ENCODE data around the gene DCBLD1.
"Not testable (repeated sequence)": the region's sequence is repeated elsewhere in the genome, so short reads cannot be mapped to it uniquely, and the experiment has no call there.

DCBLD1 gene

DNA sequence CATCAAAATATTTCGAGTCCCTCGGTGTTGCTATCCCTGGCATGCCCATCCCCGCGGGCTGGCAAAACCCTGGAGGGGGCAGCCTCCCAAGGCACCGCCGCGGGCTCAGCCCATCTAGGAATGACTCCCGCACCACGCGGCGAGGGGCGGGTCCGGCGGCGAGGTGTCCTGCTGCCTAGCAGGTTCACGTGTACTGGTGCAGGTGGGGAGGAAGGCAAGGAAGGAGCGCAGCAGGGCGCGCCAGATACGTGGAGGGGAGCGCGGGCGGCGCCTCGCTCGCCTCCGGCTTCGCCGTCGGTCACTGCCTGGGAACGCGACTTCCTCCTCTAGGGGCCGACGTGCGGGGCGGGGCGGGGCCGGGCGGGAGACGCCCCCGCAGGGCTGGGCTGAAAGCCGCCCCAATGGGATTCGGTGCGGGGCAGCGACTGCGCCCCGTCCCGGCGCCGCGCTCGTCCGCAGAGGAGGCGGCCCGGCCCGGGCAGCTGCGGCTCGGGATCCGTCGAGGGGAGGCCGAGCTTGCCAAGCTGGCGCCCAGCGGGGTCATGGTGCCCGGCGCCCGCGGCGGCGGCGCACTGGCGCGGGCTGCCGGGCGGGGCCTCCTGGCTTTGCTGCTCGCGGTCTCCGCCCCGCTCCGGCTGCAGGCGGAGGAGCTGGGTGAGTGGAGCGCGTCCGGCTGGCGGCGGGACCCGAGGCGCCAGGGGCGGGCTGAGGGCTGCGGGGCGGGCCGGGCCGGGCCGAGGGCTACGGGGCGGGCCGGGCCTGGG lies at the start of gene DCBLD1:
Gene DCBLD1 (plus strand): TSS at position 435 of the 764 bp plus-strand sequence. CDS start 108 bp downstream, at position 543.
- Mint-ChIP-seq H3K27me3 (peaks cover 37% of the 10 kb centered on the region), H3K27ac (no peak within 1 kb of the TSS), H3K9me3 (no peaks in the 10 kb centered on the region), H3K4me1 (peaks cover 15% of the 10 kb centered on the region), H3K4me3 (peak within 1 kb of the TSS; percentile 96), H3K36me3 (peaks cover 2% of the 10 kb centered on the region)

DNA sequence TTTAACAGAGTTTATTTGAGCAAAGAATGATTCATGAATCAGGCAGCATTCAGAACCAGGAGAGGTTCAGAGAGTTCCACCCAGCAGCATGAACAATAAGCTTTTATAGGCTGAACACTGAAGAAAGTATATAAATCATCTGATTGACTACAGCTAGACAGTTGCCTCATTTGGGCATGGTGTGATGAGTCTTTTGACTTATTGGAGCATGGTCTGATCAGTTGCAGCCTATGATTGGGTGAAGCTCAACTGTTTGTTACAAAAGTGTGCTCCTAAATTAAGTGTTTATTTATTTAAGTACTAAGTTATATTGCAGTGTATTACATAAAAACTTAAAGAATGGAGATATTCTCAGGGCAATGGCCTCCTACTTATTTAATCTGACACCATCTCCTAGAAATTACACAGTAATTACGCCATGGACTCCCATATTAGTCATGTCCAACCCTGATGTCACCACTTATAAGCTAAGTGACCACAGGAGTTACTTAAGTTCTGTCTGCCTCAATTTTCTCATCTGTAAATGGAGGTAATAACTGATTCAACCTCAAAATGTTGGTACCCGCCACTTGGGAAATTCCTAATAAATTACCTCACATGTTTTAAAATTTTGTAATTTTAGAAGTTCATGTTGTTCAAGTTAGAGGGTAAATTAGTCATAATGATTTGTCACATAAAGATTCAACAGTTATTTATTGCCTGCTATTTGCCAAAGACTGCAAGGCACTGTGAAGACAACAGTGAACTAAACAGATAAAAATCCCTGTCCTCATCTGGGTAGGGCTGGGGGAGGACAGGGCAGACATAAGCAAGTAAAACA lies 41.6 kb upstream of the DCBLD1 start:
- no peaks in the 10 kb centered on the region for H3K36me3 Mint-ChIP-seq
- peaks cover 31% of the 10 kb centered on the region for H3K27me3 Mint-ChIP-seq
- no peaks in the 10 kb centered on the region for H3K9me3 Mint-ChIP-seq
- no peaks in the 10 kb centered on the region for H3K4me1 Mint-ChIP-seq
- H3K4me3 Mint-ChIP-seq: no peak overlapping the region
- H3K27ac Mint-ChIP-seq: no peak overlapping the region

DNA sequence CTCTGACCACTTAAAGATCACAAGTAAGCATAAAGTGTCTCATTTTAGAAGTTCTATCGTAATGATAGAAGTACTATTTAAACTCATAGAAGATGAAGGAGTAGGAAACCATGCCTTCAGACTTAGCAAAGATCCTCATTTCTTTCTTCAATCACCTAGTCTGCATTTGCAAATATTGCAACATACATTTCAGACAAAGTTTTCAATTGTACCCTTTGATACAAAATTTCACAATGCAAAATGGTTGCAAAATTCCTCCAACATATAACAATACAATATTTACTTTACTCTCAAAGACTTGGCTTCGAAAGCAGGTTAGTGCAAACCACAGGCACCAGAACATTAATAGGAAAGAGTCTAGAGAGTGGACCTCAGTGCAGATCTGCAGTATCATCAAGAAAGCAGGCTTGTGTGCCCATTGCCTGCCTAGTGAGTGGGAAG lies 40.6 kb upstream of the DCBLD1 start:
- Mint-ChIP-seq H3K4me1 (no peaks in the 10 kb centered on the region), H3K27ac (no peak overlapping the region), H3K27me3 (peaks cover 29% of the 10 kb centered on the region), H3K9me3 (no peaks in the 10 kb centered on the region), H3K36me3 (no peaks in the 10 kb centered on the region), H3K4me3 (no peak overlapping the region)

DNA sequence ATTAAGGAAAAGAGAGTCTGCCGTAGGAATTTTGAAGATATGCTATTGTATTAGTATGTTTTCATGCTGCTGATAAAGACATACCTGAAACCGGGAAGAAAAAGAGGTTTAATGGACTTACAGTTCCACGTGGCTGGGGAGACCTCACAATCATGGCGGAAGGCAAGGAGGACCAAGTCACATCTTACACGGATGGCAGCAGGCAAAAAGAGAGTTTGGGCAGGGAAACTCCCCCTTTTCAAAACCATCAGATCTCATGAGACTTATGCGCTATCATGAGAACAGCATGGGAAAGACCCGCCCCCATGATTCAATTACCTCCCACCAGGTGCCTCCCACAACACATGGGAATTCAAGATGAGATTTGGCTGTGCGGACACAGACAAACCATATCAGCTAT lies 40.2 kb upstream of the DCBLD1 start:
- peaks cover 29% of the 10 kb centered on the region for H3K27me3 Mint-ChIP-seq
- H3K36me3 Mint-ChIP-seq, H3K27ac Mint-ChIP-seq, H3K4me3 Mint-ChIP-seq, H3K9me3 Mint-ChIP-seq, H3K4me1 Mint-ChIP-seq: not testable (repeated sequence)

DNA sequence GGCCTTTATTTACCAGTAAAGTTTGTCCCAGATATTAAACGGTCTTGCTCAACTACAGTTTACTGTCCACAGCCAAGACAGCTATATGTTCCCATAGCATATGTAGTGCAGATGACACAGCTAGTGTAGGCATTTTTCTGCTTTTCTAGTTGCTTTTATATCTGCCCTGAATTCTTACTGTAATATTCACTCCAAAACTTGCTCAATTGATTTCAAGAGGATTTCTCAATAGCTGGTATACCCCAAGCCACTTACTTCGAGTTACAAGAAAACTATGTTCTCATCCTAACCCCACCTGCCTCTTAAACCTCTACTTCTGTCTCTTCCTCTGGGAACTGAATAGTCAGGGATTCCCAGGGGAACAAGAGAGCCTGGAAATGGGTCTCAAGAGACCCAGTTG lies 37.9 kb upstream of the DCBLD1 start:
- Mint-ChIP-seq H3K36me3 (no peaks in the 10 kb centered on the region), H3K27ac (no peak overlapping the region), H3K27me3 (peaks cover 33% of the 10 kb centered on the region), H3K4me3 (no peak overlapping the region), H3K4me1 (no peaks in the 10 kb centered on the region), H3K9me3 (no peaks in the 10 kb centered on the region)

DNA sequence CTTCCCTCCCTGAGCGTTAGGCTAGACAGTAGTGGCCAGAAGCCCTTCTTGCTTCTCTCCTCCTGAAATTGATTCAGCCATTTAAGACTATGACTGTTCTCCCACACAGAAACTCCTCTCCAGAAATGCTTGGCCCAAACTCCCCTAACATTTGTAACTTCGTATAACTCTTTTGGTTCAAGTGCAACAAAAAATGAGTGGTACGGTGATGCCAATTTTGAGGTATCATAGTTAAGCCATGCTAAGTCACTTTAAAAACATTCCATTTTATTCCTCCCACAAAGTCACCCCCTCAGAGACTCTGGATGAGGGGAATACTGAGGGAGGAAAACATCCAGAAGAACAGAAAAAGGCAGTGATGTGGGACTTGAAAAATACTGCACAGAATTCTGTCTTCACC lies 35.6 kb upstream of the DCBLD1 start:
- Mint-ChIP-seq H3K27me3 (peaks cover 31% of the 10 kb centered on the region), H3K9me3 (no peaks in the 10 kb centered on the region), H3K36me3 (no peaks in the 10 kb centered on the region), H3K27ac (no peak overlapping the region), H3K4me1 (no peaks in the 10 kb centered on the region), H3K4me3 (no peak overlapping the region)

DNA sequence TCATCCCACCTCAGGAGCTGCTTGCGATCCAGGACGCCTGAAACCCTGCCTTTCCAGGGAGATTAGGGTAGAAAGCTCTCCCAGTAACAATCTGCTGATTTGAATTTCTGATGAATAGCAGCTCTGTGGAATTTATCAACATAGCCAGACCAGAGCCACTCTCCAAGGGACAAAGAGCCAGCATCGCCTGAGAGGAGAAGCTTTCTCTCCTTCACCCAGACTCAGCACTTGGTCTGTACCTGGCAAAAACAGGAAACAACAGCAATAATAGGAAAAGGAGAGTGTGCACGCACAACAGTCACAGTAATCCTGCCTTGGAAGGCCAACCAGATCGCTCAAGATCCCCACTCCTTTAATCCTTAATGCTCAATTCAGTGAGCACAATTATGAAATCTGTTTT lies 34.5 kb upstream of the DCBLD1 start:
- Mint-ChIP-seq H3K36me3 (no peaks in the 10 kb centered on the region), H3K4me1 (no peaks in the 10 kb centered on the region), H3K27me3 (peaks cover 22% of the 10 kb centered on the region), H3K27ac (no peak overlapping the region), H3K9me3 (no peaks in the 10 kb centered on the region), H3K4me3 (no peak overlapping the region)

DNA sequence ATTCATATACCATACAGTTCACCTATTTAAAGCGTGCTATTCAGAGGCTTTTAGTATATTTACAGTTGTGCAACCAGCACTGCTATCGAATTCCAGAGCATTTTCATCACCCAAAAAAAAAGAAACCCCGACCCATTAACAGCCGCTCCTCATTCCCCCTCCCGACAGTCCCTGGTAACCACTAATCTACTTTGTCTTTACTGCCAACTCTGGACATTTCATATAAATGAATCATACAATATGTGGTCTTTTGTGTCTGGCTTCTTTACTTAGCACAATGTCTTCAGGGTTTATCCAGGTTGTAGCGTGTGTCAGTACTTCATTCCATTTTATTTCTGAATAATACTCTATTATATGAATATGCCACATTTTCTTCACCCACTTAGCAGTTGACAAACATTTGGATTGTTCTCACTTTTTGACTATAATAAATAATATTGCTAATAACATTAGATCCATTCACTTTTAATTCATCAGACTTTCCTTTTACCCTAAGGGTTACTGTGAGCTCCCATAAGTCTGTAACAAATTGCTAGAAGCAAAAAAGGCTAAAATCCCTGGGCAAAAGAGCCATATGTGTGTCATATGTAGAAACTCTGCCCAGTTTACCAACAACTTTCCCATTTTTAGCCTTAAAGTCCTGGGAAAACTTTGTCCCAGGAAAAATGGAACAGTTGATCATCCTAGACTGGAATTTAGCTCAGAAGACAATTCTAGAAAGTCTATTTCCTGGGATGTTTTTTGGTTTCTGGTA lies 33.6 kb upstream of the DCBLD1 start:
- Mint-ChIP-seq H3K27me3 (peaks cover 20% of the 10 kb centered on the region), H3K27ac (no peak overlapping the region)

DNA sequence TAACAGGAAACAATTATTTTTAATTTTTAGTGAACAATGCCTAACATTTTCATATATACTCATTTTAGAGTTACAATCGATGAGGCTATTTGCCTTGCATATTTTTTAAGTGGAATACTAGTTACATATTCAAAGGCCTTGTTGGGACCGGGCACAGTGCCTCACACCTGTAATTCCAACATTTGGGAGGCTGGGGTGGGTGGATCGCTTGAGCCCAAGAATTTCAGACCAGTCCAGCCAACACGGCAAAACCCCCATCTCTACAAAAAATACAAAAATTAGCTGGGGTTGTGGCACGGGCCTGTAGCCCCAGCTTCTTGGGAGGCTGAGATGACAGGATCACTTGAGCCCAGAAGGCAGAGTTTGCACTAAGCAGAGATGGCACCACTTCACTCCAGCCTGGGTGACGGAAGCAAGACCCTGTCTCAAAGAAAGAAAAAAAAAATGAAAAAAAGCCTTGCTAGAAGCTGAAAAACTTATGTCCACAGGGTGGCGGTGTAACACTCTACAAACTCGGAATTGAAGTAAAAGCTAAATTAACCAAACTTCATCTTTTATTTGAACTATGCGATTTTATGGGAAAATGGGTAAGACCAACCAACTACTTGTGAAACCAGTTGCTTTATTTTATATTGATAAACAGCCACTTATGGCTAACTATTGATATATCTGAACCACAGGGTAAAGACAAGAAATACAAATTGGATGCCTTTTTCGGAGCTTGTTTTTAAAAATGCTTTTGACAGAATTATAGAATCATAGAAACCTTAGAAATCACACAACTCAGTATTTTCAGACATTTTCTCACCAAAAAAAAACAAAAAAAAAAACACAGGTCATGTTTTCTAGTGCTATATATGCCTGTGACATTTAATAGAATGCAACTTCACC lies 32.7 kb upstream of the DCBLD1 start:
- no peak overlapping the region for H3K27ac Mint-ChIP-seq
- H3K9me3 Mint-ChIP-seq: no peaks in the 10 kb centered on the region
- no peak overlapping the region for H3K4me3 Mint-ChIP-seq
- no peaks in the 10 kb centered on the region for H3K4me1 Mint-ChIP-seq
- peaks cover 18% of the 10 kb centered on the region for H3K27me3 Mint-ChIP-seq
- H3K36me3 Mint-ChIP-seq: no peaks in the 10 kb centered on the region

More for the DNA sequence above, 33.6 kb upstream of the DCBLD1 start:
- H3K9me3 Mint-ChIP-seq: no peaks in the 10 kb centered on the region
- H3K4me3 Mint-ChIP-seq: no peak overlapping the region
- no peaks in the 10 kb centered on the region for H3K36me3 Mint-ChIP-seq
- H3K4me1 Mint-ChIP-seq: no peaks in the 10 kb centered on the region

DNA sequence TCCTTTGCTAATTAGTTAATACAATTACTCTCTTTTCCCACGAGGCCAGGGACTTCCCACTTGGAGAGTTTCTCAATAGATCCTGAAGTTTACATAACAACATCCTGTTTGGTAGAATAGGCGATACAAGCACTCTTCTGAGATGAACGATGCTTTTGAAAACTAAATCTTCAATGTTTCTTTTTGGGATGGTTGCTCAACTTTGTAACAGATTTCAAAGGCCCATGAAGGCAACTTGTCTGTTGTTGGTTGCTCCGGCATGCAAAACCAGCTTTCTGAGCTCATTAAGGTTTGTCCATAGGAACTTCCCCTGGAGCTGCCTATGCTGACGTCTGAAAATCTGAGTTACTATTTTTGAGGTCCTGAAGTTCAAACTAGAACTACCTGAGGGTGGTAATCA lies 30.8 kb upstream of the DCBLD1 start:
- Mint-ChIP-seq H3K4me1 (no peaks in the 10 kb centered on the region), H3K4me3 (no peak overlapping the region), H3K27me3 (peaks cover 11% of the 10 kb centered on the region), H3K27ac (no peak overlapping the region), H3K36me3 (no peaks in the 10 kb centered on the region), H3K9me3 (no peaks in the 10 kb centered on the region)

DNA sequence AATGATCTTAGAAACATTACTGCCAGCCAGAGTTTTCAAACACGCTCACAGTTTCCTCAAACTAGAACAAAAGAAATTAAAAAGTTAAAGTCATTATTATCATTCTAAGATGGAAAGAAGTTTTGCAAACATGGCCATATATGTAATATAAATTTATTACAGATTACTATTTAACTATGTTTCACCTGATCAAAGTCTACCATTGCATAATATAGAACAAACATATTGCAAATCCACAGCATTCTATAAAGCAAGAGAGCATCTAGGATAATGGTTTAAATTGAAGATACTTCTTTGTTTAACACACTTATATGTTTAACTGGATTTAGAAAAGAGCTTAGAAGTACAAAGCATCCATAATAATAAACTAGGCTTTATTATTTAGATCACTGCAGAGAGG lies 26.2 kb upstream of the DCBLD1 start:
- no peaks in the 10 kb centered on the region for H3K4me1 Mint-ChIP-seq
- no peak overlapping the region for H3K4me3 Mint-ChIP-seq
- H3K27ac Mint-ChIP-seq: no peak overlapping the region
- no peaks in the 10 kb centered on the region for H3K36me3 Mint-ChIP-seq
- H3K27me3 Mint-ChIP-seq: peaks cover 3% of the 10 kb centered on the region
- H3K9me3 Mint-ChIP-seq: no peaks in the 10 kb centered on the region

DNA sequence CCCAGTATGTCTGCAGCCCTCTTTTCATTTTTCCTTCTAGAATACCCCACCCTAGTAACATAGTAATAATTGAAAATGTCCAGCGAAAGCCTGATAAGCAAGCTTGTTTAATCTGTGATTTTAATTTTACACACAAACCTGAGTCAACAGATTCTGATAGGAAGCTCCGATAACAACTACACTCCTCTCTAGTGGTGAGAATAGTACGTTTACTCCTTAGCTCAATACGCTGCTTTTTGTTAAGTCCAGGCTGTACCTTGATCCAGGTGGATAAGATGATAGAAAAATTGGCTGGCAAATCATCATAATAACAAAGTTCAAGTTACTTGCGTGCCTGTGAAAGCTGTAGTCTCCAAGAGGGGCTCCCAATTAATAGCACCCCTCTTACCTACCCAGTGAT lies 25.5 kb upstream of the DCBLD1 start:
- Mint-ChIP-seq H3K27me3 (peaks cover 3% of the 10 kb centered on the region), H3K9me3 (no peaks in the 10 kb centered on the region), H3K4me3 (no peak overlapping the region), H3K36me3 (no peaks in the 10 kb centered on the region), H3K27ac (no peak overlapping the region), H3K4me1 (no peaks in the 10 kb centered on the region)

DNA sequence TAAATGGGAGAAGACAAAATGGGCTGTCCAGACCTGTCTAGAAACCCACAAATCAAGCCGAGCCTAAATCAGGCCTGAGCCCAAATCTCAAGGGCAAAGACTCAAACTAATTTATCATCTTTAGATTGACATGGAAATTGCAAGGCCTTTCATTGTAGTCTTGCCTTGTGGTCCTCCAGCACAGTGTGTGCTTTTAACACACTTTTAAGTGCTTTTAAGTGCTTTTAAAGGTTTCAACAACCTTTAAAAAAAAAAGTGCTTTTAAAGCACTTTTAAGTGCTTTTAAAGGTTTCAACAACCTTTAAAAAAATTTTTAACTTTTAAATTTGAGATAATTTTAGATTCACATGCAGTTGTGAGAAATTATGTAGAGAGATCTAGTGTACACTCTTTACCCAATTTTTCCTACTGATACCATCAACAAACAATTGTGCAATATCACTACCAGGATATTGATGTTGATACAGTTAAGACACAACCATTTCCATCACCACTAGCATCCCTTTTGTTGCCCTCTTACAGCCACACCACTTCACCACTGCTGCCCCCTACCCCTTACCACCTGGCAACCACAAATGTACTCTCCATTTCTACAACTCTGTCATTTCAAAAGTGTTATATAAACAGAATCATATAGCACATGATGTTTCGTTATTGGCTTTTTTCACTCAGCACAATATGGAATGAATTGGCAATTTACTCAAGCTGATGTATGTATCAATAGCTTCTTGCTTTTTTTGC lies 23.1 kb upstream of the DCBLD1 start:
- peaks cover 4% of the 10 kb centered on the region for H3K27me3 Mint-ChIP-seq
- H3K27ac Mint-ChIP-seq: no peak overlapping the region
- no peaks in the 10 kb centered on the region for H3K36me3 Mint-ChIP-seq
- peaks cover 6% of the 10 kb centered on the region for H3K4me1 Mint-ChIP-seq
- no peak overlapping the region for H3K4me3 Mint-ChIP-seq
- no peaks in the 10 kb centered on the region for H3K9me3 Mint-ChIP-seq
